Measurements from ENCODE around the gene HOXA6. TPM values are rescaled to one million over a fixed set of nuclear protein-coding genes. Genes with fewer than 3 reads are reported as not detected.
A peak's percentile ranks its signal among the peaks of the same experiment; 100 is the strongest.

HOXA6 gene
- polyA plus RNA-seq, 1 experiment = 1.2 TPM

DNA sequence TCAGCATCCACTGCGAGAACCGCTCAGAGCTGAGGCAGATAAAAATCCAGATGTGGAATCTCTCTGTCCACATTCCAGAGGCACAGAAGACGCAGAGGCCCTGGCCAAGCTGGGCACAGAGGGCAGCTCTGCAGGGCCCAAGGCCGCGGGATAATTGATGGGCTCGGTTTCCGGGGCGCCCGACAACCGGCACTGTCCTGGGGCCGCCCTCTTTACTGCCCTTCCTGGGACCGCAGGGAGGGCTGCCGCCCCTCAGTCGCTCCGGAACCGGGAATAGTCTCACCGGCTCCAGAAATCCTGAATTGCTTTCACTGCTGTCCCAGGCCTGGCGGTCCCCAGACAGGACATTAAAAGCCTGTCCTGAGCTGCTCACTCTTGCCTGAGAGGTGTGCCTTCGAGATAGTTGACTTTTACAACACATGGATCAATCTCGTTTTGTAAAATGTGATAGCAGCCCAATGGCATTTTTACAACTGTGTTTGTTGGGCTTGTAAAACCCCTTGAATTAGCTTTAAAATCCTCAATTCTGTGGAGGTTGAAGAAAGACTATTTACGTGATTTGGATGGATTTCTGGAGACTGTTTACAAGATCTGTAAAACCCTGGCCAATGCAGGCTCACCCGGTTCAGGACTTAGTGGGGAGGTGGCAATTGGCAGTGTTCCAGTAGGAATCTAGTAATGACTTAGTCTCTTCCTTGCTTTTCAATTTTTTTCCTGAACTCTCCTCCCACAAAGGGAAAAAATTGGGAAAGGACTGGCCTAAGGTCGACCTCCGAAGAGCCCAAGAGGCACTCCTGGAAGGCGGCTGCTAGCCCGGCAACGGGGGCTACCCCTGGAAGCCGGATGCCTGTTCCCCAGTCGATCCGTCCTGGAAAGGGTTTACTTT, 1.4 kb upstream of the HOXA6 start:
- DNase-seq (ENCODE audit: low read depth, low spot score) = no peak
- ChIA-PET CTCF (interaction anchor here (0.6 to 5.6 kb wide), 13 partner anchors 8 to 1921 kb away, joined by 3 to 24 read pairs (median 6); partner anchors contain the start of genes HOXA7 and NPVF), POLR2A (interaction anchor here (0.6 to 1.0 kb wide), 2 partner anchors 10 to 14 kb away, joined by 3 read pairs; no protein-coding TSS in a partner anchor)
- Histone ChIP-seq H3K4me3 (ENCODE audit: low read depth, low read length) (peak overlapping the region; percentile 73), H3K9me3 (ENCODE audit: control insufficient read depth, insufficient read depth, low read length) (peaks cover 2% of the 10 kb centered on the region; the same call in 1 of the 2 replicates), H3K27ac (ENCODE audit: low read depth, low read length) (peak overlapping the region; percentile 90), H3K27me3 (ENCODE audit: control insufficient read depth, insufficient read depth, low read length) (no peaks in the 10 kb centered on the region)
- TF ChIP-seq, protein P1, sequence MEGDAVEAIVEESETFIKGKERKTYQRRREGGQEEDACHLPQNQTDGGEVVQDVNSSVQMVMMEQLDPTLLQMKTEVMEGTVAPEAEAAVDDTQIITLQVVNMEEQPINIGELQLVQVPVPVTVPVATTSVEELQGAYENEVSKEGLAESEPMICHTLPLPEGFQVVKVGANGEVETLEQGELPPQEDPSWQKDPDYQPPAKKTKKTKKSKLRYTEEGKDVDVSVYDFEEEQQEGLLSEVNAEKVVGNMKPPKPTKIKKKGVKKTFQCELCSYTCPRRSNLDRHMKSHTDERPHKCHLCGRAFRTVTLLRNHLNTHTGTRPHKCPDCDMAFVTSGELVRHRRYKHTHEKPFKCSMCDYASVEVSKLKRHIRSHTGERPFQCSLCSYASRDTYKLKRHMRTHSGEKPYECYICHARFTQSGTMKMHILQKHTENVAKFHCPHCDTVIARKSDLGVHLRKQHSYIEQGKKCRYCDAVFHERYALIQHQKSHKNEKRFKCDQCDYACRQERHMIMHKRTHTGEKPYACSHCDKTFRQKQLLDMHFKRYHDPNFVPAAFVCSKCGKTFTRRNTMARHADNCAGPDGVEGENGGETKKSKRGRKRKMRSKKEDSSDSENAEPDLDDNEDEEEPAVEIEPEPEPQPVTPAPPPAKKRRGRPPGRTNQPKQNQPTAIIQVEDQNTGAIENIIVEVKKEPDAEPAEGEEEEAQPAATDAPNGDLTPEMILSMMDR (IDR thresholded peaks at IDR 0.05; ENCODE audit: low read depth, low read length) = no peak

DNA sequence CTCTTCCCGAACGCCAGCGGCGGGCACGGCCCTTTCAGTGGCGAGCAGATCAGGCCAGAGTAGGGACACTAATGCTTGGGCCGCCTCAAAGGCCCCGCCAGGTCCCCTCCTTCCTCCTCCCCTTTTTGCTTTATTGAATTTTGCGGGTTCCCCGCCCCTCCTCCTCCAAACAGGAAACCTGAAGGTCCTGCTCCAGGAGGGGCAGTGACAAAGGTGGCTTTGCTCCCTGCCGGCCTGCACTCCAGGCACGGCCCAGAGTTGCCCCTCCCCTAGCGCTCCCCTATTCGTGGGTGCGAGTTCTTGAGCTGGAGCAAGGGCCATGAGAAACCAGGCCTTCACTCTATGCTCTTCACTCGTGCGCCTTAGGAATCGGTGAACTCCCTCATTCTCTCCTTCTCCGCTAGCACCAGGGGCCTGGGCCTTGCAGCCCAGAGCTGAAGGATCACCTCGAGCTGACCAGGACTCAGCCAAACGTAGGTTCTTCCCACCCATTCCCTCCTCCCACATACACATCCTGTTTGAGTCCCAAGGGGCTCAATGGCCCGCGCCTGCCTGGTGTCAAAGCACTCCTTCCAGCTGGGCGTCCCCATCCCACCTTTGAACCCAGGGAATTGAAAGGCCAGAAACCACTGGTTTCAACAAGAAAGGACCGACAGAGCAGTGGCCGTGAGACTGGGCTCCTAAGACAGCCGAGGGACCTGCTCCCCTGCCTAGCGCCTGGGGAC, 619 bp upstream of the HOXA6 start:
- TF ChIP-seq, protein P1 (IDR thresholded peaks at IDR 0.05; ENCODE audit: low read depth, low read length) = no peak
- Histone ChIP-seq H3K27me3 (ENCODE audit: control insufficient read depth, insufficient read depth, low read length) (no peaks in the 10 kb centered on the region), H3K4me3 (ENCODE audit: low read depth, low read length) (peak overlapping the region; percentile 73), H3K9me3 (ENCODE audit: control insufficient read depth, insufficient read depth, low read length) (peaks cover 2% of the 10 kb centered on the region; the same call in 1 of the 2 replicates), H3K27ac (ENCODE audit: low read depth, low read length) (peak overlapping the region; percentile 90)
- POLR2A ChIA-PET = interaction anchor here (1.0 kb wide), 1 partner anchor 9 kb away, joined by 3 read pairs; no protein-coding TSS in a partner anchor
- CTCF ChIA-PET = interaction anchor here (0.6 to 5.6 kb wide), 7 partner anchors 9 to 779 kb away, joined by 3 to 24 read pairs (median 8); partner anchors contain the start of gene HOXA7
- no peak for DNase-seq (ENCODE audit: low read depth, low spot score)

DNA sequence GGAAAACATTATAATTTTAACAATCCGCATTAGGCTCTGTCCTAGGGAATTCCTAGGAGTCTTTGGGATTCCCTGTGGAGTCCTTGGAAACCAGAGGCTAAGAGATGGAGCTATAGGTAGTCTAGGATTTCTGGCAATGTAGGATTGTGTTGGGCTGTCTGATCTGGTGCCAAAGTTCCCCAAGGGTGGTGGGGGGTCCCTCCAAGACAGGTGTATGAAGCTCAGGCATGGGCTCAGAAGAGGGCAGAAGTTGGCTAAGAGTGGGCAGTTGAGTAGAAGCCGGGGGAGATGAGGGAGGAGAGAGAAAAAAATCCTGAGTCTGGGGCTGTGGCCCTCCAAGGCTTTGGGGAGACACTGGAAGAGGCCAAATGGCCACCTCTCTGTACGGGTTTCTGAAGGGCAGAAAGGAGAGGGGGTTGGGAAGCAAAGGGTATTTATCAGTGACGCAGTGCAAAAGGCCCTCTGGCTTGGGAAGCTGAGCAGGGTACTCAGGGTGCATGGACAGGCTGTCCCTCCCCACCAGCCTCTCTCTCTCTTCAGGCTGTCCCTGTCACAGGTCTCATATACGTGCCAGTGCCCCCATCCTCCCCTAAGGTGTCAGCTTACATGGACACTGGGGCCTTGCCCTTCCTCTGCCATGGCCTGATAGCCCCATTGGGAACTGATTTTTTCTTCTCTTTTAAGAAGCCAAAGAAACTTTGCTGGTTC, 929 bp downstream of the HOXA6 start:
- H3K27me3 ChIP-seq (ENCODE audit: control insufficient read depth, insufficient read depth, low read length) = no peaks in the 10 kb centered on the region
- H3K4me3 ChIP-seq (ENCODE audit: low read depth, low read length) = peak overlapping the region; percentile 73
- TF ChIP-seq, protein P1 (IDR thresholded peaks at IDR 0.05; ENCODE audit: low read depth, low read length) = no peak
- no peaks in the 10 kb centered on the region; the same call in 1 of the 2 replicates for H3K9me3 ChIP-seq (ENCODE audit: control insufficient read depth, insufficient read depth, low read length)
- H3K27ac ChIP-seq (ENCODE audit: low read depth, low read length) = peak overlapping the region; percentile 90
- POLR2A ChIA-PET = no interaction called here
- CTCF ChIA-PET = interaction anchor here (0.6 to 7.8 kb wide), 3 partner anchors 292 to 777 kb away, joined by 4 to 93 read pairs (median 24); no protein-coding TSS in a partner anchor
- DNase-seq (ENCODE audit: low read depth, low spot score) = no peak

DNA sequence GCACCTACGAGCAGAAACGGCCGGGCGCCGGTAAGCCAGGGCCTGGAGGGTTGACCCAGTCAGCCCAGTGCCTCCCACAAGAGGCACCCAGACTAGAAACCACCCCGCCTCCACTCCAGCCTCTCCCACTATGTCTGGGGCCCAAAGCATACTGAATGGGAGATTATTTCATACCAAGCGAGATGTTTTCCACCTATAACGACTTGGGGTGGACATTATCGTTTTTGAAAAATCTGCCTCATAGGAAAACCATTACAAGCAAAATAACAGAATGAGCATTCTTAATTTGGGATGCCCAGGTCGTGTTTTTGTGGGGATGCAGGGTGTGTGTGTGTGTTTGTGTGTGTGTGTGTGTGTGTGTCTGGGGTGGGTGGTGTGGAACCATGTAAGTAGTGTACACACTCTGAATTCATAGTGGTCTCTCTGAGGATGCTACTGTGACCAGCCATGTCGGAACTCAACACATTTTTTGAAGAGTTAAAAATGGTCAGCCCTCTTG, 1.6 kb downstream of the HOXA6 start:
- ChIA-PET POLR2A (interaction anchor here (0.6 to 3.3 kb wide), 4 partner anchors 11 to 40 kb away, joined by 3 to 21 read pairs (median 4); partner anchors contain the start of gene HOXA7), CTCF (interaction anchor here (1.0 to 7.8 kb wide), 8 partner anchors 9 to 1253 kb away, joined by 3 to 93 read pairs (median 13); no protein-coding TSS in a partner anchor)
- Histone ChIP-seq H3K4me3 (ENCODE audit: low read depth, low read length) (peak overlapping the region; percentile 58), H3K27ac (ENCODE audit: low read depth, low read length) (peak overlapping the region; percentile 93), H3K27me3 (ENCODE audit: control insufficient read depth, insufficient read depth, low read length) (no peaks in the 10 kb centered on the region), H3K9me3 (ENCODE audit: control insufficient read depth, insufficient read depth, low read length) (no peaks in the 10 kb centered on the region; the same call in 1 of the 2 replicates)
- no peak for DNase-seq (ENCODE audit: low read depth, low spot score)
- TF ChIP-seq, protein P1 (IDR thresholded peaks at IDR 0.05; ENCODE audit: low read depth, low read length) = no peak
